K562 (cell line): ENCODE measurements around the gene PDPK1. TPM values are rescaled to one million over a fixed set of nuclear protein-coding genes. Genes with fewer than 3 reads are reported as not detected.

Experiments
- ATF1 ChIP-seq, 2 experiments: fragments of 450-650 bp in 1 of 2; IDR thresholded peaks; 2 replicates each; pipeline ENCODE4 v1.6.1; 2016; ENCODE audit warnings: missing compliant biosample characterization in 1 of 2, missing genetic modification characterization in 1 of 2
- CBFB ChIP-seq: sonication (generic); formaldehyde crosslinking; IDR thresholded peaks from 2 replicates; pipeline ENCODE4 v1.4.0; 2020; ENCODE audit warnings: mild to moderate bottlenecking, missing genetic modification reagents
- CHD4 ChIP-seq: fragments of 200-600 bp; sonication (generic); IDR thresholded peaks from 3 replicates; pipeline ENCODE4 v1.6.1; 2012; ENCODE audit warnings: low read depth, mild to moderate bottlenecking, mixed read lengths, low read length, inconsistent platforms; ENCODE audit not compliant: insufficient read depth, insufficient replicate concordance, poor library complexity, severe bottlenecking
- FOXK2 ChIP-seq, 2 experiments: fragments of 450-650 bp; IDR thresholded peaks in 1 of 2; conservative IDR thresholded peaks in 1 of 2; 2 replicates each; pipeline ENCODE4 v1.6.1; 2016; ENCODE audit warnings: low read depth in 2 of 2, mild to moderate bottlenecking in 1 of 2
- TCF7L2 ChIP-seq: fragments of 150-350 bp; IDR thresholded peaks from 2 replicates; pipeline ENCODE4 v1.6.1; 2016; ENCODE audit warnings: low read depth, mild to moderate bottlenecking, low read length, moderate library complexity
- ZBTB9 ChIP-seq: fragments of 450-650 bp; formaldehyde crosslinking; IDR thresholded peaks from 2 replicates; pipeline ENCODE4 v1.4.0; 2020; ENCODE audit warnings: mild to moderate bottlenecking, moderate library complexity
- polyA plus RNA-seq, 8 experiments: library from polyadenylated mRNA; depleted of rRNA in 4 of 8; stranded (reverse) in 5 of 8; unstranded in 3 of 8; fragments of >200 nt; fragmentation: Nextera tagmentation in 2 of 8; fragmentation: Illumina TruSeq in 1 of 8; extraction: Ambion mirVana in 2 of 8; extraction: Trizol in 1 of 8; gene quantifications; 2 replicates each; pipeline versions ENCODE4 v1.2.1 to v1.2.3, GENCODE V29; 2011 to 2014; ENCODE audit warnings: inconsistent platforms in 1 of 8, missing spikeins in 1 of 8
- total RNA-seq, 7 experiments: library from RNA; depleted of rRNA in 6 of 7; stranded (reverse); fragments of >200 nt in 6 of 7; fragmentation: Illumina TruSeq in 2 of 7; extraction: Trizol in 2 of 7; gene quantifications; 2 replicates each; pipeline versions ENCODE4 v1.2.1 to v1.2.3, GENCODE V29; 2011 to 2021; ENCODE audit warnings: low replicate concordance in 1 of 7
- TF ChIP-seq, protein P1 (sequence below): IDR thresholded peaks from 2 replicates; pipeline ENCODE4 v1.6.1; 2014; ENCODE audit warnings: antibody characterized with exemption
- TF ChIP-seq, protein P2 (sequence below), 2 experiments: fragments of 450-650 bp; conservative IDR thresholded peaks; 2 replicates each; pipeline ENCODE4 v1.6.1; 2017; ENCODE audit warnings: mild to moderate bottlenecking in 2 of 2, moderate library complexity in 2 of 2

The PDPK1 gene
- total and polyA plus RNA-seq, 9 of the 15 experiments (the other 6 are each of a cell fraction or from before 2014, with no cell fraction given) = 4.0 to 37.2 (median 18.7) TPM

GRCh38 chr16:2511128-2511800 is 26.6 kb upstream of the PDPK1 start (continued):
- TF ChIP-seq CHD4 = no peak
- TF ChIP-seq, protein P1, sequence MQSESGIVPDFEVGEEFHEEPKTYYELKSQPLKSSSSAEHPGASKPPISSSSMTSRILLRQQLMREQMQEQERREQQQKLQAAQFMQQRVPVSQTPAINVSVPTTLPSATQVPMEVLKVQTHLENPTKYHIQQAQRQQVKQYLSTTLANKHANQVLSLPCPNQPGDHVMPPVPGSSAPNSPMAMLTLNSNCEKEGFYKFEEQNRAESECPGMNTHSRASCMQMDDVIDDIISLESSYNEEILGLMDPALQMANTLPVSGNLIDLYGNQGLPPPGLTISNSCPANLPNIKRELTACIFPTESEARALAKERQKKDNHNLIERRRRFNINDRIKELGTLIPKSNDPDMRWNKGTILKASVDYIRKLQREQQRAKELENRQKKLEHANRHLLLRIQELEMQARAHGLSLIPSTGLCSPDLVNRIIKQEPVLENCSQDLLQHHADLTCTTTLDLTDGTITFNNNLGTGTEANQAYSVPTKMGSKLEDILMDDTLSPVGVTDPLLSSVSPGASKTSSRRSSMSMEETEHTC = 0 out of 2 replicates have a peak, but pooled peaks have one; percentile 66
- TF ChIP-seq FOXK2 (conservative IDR thresholded peaks at IDR 0.05 in 1 of 2, IDR thresholded peaks at IDR 0.05 in 1 of 2; ENCODE audit: low read depth in 2 of 2) = peak; percentile 39 to 50; a peak in 1 of 4 replicates
- TF ChIP-seq, protein P2, sequence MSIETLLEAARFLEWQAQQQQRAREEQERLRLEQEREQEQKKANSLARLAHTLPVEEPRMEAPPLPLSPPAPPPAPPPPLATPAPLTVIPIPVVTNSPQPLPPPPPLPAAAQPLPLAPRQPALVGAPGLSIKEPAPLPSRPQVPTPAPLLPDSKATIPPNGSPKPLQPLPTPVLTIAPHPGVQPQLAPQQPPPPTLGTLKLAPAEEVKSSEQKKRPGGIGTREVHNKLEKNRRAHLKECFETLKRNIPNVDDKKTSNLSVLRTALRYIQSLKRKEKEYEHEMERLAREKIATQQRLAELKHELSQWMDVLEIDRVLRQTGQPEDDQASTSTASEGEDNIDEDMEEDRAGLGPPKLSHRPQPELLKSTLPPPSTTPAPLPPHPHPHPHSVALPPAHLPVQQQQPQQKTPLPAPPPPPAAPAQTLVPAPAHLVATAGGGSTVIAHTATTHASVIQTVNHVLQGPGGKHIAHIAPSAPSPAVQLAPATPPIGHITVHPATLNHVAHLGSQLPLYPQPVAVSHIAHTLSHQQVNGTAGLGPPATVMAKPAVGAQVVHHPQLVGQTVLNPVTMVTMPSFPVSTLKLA (conservative IDR thresholded peaks at IDR 0.05) = 0 out of 4 replicates have a peak, but pooled peaks of 1 of the 2 experiments have one; percentile 24
- TF ChIP-seq ZBTB9 (CRISPR knock-in tag) = no peak
- TF ChIP-seq ATF1 (CRISPR knock-in tag; IDR thresholded peaks at IDR 0.05) = peak; percentile 59
- peak; percentile 96 for TF ChIP-seq ATF1 (tag; IDR thresholded peaks at IDR 0.05)
- no peak for TF ChIP-seq TCF7L2
- no peak for TF ChIP-seq CBFB (CRISPR knock-in tag)
